22Rv1 (cell line): ENCODE data around the gene HELZ.

Experiments used
- CTCF ChIP-seq: fragments of 450-650 bp; IDR thresholded peaks from 2 replicates; pipeline ENCODE4 v1.5.1; 2017; ENCODE audit warnings: mild to moderate bottlenecking
- ZFX ChIP-seq: fragments of 450-650 bp; IDR thresholded peaks from 2 replicates; pipeline ENCODE4 v1.6.1; 2017; ENCODE audit warnings: antibody characterized with exemption, borderline replicate concordance

- TF ChIP-seq CTCF (no peak), ZFX (no peak)
These were observed 168.7 kb downstream of the HELZ start for GRCh38 chr17:67076290-67076689.
